HEK293 (cell line): ENCODE measurements around the gene UBTD1.

Source experiments
- CTCF ChIP-seq: fragments of 450-650 bp; formaldehyde crosslinking; IDR thresholded peaks from 2 replicates; pipeline ENCODE4 v1.5.1; 2016; ENCODE audit warnings: missing biosample characterization, missing genetic modification characterization
- REPIN1 ChIP-seq: fragments of 450-650 bp; formaldehyde crosslinking; IDR thresholded peaks from 2 replicates; pipeline ENCODE4 v1.5.1; 2017; ENCODE audit warnings: missing biosample characterization, missing genetic modification characterization, low read depth
- SETDB1 ChIP-seq: IDR thresholded peaks from one replicate; pipeline ENCODE4 v1.6.1; 2017; ENCODE audit warnings: mild to moderate bottlenecking, low read length, moderate library complexity, mixed read lengths; ENCODE audit not compliant: insufficient read length
- WT1 ChIP-seq: fragments of 450-650 bp; formaldehyde crosslinking; IDR thresholded peaks from 2 replicates; pipeline ENCODE4 v1.5.1; 2016; ENCODE audit warnings: missing biosample characterization, missing genetic modification characterization
- ZNF768 ChIP-seq: fragments of 450-650 bp; formaldehyde crosslinking; IDR thresholded peaks from 2 replicates; pipeline ENCODE4 v1.5.1; 2018; ENCODE audit warnings: missing biosample characterization, mild to moderate bottlenecking, missing genetic modification characterization

GRCh38 chr10:97597778-97598177 is 99.1 kb downstream of the UBTD1 start:
- TF ChIP-seq WT1 (tag by site-specific recombination): no peak
- TF ChIP-seq SETDB1: no peak
- no peak for TF ChIP-seq CTCF
- no peak for TF ChIP-seq ZNF768 (tag by site-specific recombination)
- no peak for TF ChIP-seq REPIN1 (tag by site-specific recombination)
